ENCODE measurements around the gene PYCR2.

GRCh38 chr1:225873281-225873850, 50.7 kb downstream of the PYCR2 start:
- no peak for TF ChIP-seq CTCF (IDR thresholded peaks at IDR 0.05)
- no peak for TF ChIP-seq POLR2AphosphoS5 (IDR thresholded peaks at IDR 0.05)
- TF ChIP-seq POLR2A (IDR thresholded peaks at IDR 0.05): no peak

Measured in suprapubic skin (tissue), 4 donors.